SK-N-MC (cell line): ENCODE data around the gene TTL.

ENCODE experiments used
- EZH2 ChIP-seq: fragments of 200-600 bp; sonication (generic); IDR thresholded peaks from one replicate; pipeline ENCODE4 v1.6.1; 2017; ENCODE audit warnings: antibody characterized with exemption
- FOXP2 ChIP-seq: optimal IDR thresholded peaks from 2 replicates; pipeline ENCODE3; 2011; ENCODE audit warnings: mild to moderate bottlenecking, moderate library complexity; ENCODE audit not compliant: insufficient read depth; ENCODE audit errors: extremely low read length, control extremely low read depth
- POLR2AphosphoS5 ChIP-seq: IDR thresholded peaks from 2 replicates; pipeline ENCODE4 v1.6.1; 2012; ENCODE audit warnings: mild to moderate bottlenecking, low read depth, low read length, borderline replicate concordance

GRCh38 chr2:112491946-112492345, 10.0 kb downstream of the TTL start:
- no peak for TF ChIP-seq POLR2AphosphoS5
- no peak for TF ChIP-seq EZH2
- TF ChIP-seq FOXP2, result no peak
